ENCODE results near the gene EEF2. TPM values are rescaled to one million over a fixed set of nuclear protein-coding genes. Genes with fewer than 3 reads are reported as not detected.

Gene EEF2
- total RNA-seq, 1 experiment from 2014 or later = 2,701 TPM

GRCh38 chr19:4018140-4018613, 32.9 kb upstream of the EEF2 start:
- POLR2A ChIA-PET (ENCODE audit: low non-redundant PET) = no interaction called here
- Histone ChIP-seq H3K4me3 (ENCODE audit: low read depth, low read length, poor library complexity, severe bottlenecking) (no peak overlapping the region), H3K27ac (ENCODE audit: low read depth, low read length, poor library complexity, severe bottlenecking) (peak overlapping the region; percentile 7), H3K36me3 (ENCODE audit: insufficient read depth, low read length, poor library complexity, severe bottlenecking) (peaks cover 34% of the 10 kb centered on the region), H3K4me1 (ENCODE audit: insufficient read depth, low read length, poor library complexity, severe bottlenecking) (peaks cover 10% of the 10 kb centered on the region), H3K9me3 (ENCODE audit: low read depth, low read length, poor library complexity, severe bottlenecking) (no peaks in the 10 kb centered on the region), H3K27me3 (replicated peaks; ENCODE audit: insufficient read depth, low read depth, low read length, poor library complexity) (no peaks in the 10 kb centered on the region)
- TF ChIP-seq CTCF (conservative IDR thresholded peaks at IDR 0.05; ENCODE audit: low read depth, low read length) (no peak), EZH2 (IDR thresholded peaks at IDR 0.05; ENCODE audit: borderline replicate concordance, low read depth, low read length, poor library complexity, severe bottlenecking) (no peak)
- intact Hi-C loops (cut with micrococcal nuclease; ENCODE audit: unreplicated experiment) = no loop called here
- DNase-seq (ENCODE audit: low spot score) = peak; percentile 60
- CTCF ChIA-PET = no interaction called here
- no TSS peak for BruUV-seq (replicated peaks)

- Histone ChIP-seq H3K4me3 (ENCODE audit: low read depth, low read length, poor library complexity, severe bottlenecking) (no peak overlapping the region), H3K9me3 (ENCODE audit: low read depth, low read length, poor library complexity, severe bottlenecking) (no peaks in the 10 kb centered on the region), H3K27ac (ENCODE audit: low read depth, low read length, poor library complexity, severe bottlenecking) (no peak overlapping the region), H3K27me3 (replicated peaks; ENCODE audit: insufficient read depth, low read depth, low read length, poor library complexity) (no peaks in the 10 kb centered on the region), H3K36me3 (ENCODE audit: insufficient read depth, low read length, poor library complexity, severe bottlenecking) (peaks cover 38% of the 10 kb centered on the region), H3K4me1 (ENCODE audit: insufficient read depth, low read length, poor library complexity, severe bottlenecking) (peaks cover 10% of the 10 kb centered on the region)
- BruUV-seq (replicated peaks) = no TSS peak
- ChIA-PET POLR2A (ENCODE audit: low non-redundant PET) (no interaction called here), CTCF (no interaction called here)
- TF ChIP-seq CTCF (conservative IDR thresholded peaks at IDR 0.05; ENCODE audit: low read depth, low read length) (no peak), EZH2 (IDR thresholded peaks at IDR 0.05; ENCODE audit: borderline replicate concordance, low read depth, low read length, poor library complexity, severe bottlenecking) (no peak)
- intact Hi-C loops (cut with micrococcal nuclease; ENCODE audit: unreplicated experiment) = no loop called here
- DNase-seq (ENCODE audit: low spot score) = no peak
Observed at GRCh38 chr19:4016903-4017638, 31.8 kb upstream of the EEF2 start.

- Histone ChIP-seq H3K9me3 (ENCODE audit: low read depth, low read length, poor library complexity, severe bottlenecking) (no peaks in the 10 kb centered on the region), H3K27me3 (replicated peaks; ENCODE audit: insufficient read depth, low read depth, low read length, poor library complexity) (no peaks in the 10 kb centered on the region), H3K36me3 (ENCODE audit: insufficient read depth, low read length, poor library complexity, severe bottlenecking) (peaks cover 32% of the 10 kb centered on the region), H3K4me3 (ENCODE audit: low read depth, low read length, poor library complexity, severe bottlenecking) (no peak overlapping the region), H3K4me1 (ENCODE audit: insufficient read depth, low read length, poor library complexity, severe bottlenecking) (peaks cover 10% of the 10 kb centered on the region), H3K27ac (ENCODE audit: low read depth, low read length, poor library complexity, severe bottlenecking) (no peak overlapping the region)
- ChIA-PET POLR2A (ENCODE audit: low non-redundant PET) (no interaction called here), CTCF (no interaction called here)
- intact Hi-C loops (cut with micrococcal nuclease; ENCODE audit: unreplicated experiment) = no loop called here
- no TSS peak for BruUV-seq (replicated peaks)
- DNase-seq (ENCODE audit: low spot score) = no peak
- no peak for TF ChIP-seq CTCF (conservative IDR thresholded peaks at IDR 0.05; ENCODE audit: low read depth, low read length)
- TF ChIP-seq EZH2 (IDR thresholded peaks at IDR 0.05; ENCODE audit: borderline replicate concordance, low read depth, low read length, poor library complexity, severe bottlenecking) = no peak
Observed at GRCh38 chr19:4016486-4016885, 31.2 kb upstream of the EEF2 start.

Measured in A673 (cell line).